Type B pancreatic cell (in vitro differentiated cells): ENCODE results near the gene SENP3. TPM values are rescaled to one million over a fixed set of nuclear protein-coding genes. Genes with fewer than 3 reads are reported as not detected.
A peak's percentile ranks its signal among the peaks of the same experiment; 100 is the strongest.

Experiments
- DNase-seq: peaks from one replicate; pipeline ENCODE4 v3.0.0; 2021; ENCODE audit warnings: mixed read lengths; ENCODE audit not compliant: unreplicated experiment; ENCODE audit errors: extremely low spot score
- H3K27ac Mint-ChIP-seq: 2 replicates; pipeline ENCODE4 v1.8.0; 2021; ENCODE audit warnings: mild to moderate bottlenecking, mixed read lengths
- H3K27me3 Mint-ChIP-seq: 2 replicates; pipeline ENCODE4 v1.8.0; 2021; ENCODE audit warnings: mixed read lengths
- H3K36me3 Mint-ChIP-seq: 2 replicates; pipeline ENCODE4 v1.8.0; 2021; ENCODE audit warnings: mixed read lengths
- H3K4me1 Mint-ChIP-seq: one replicate; pipeline ENCODE4 v1.8.0; 2021; ENCODE audit warnings: mixed read lengths; ENCODE audit not compliant: unreplicated experiment
- H3K4me3 Mint-ChIP-seq: 2 replicates; pipeline ENCODE4 v1.8.0; 2021; ENCODE audit warnings: mild to moderate bottlenecking, mixed read lengths
- H3K9me3 Mint-ChIP-seq: 2 replicates; pipeline ENCODE4 v1.8.0; 2021; ENCODE audit warnings: mixed read lengths
- CTCF ChIP-seq: fragments of 200-600 bp; sonication (generic); conservative IDR thresholded peaks from 2 replicates; pipeline ENCODE4 v1.5.0; 2021; ENCODE audit warnings: antibody characterized with exemption, mild to moderate bottlenecking
- total RNA-seq: library from RNA; stranded (reverse); gene quantifications from 2 replicates; pipeline ENCODE4 v1.2.1, GENCODE V29; 2021; ENCODE audit warnings: low replicate concordance

SENP3 gene
- total RNA-seq, 1 donor from 2014 or later: 52.7 TPM

DNA sequence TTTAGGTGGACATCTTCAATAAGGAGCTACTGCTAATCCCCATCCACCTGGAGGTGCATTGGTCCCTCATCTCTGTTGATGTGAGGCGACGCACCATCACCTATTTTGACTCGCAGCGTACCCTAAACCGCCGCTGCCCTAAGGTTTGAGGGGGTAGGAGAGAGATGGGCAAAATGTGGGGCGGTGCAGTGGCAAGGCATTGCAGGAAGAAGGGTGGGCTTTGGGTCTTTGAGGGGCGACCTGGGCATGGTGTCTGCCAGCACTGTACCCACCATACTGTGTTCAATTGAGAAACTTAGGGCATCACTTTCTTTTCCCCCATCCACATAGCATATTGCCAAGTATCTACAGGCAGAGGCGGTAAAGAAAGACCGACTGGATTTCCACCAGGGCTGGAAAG, 8.6 kb downstream of the SENP3 start:
- no peak overlapping the region for H3K4me3 Mint-ChIP-seq
- peaks cover 31% of the 10 kb centered on the region for H3K36me3 Mint-ChIP-seq
- peaks cover 6% of the 10 kb centered on the region for H3K27me3 Mint-ChIP-seq
- no peak for DNase-seq
- TF ChIP-seq CTCF: no peak
- H3K27ac Mint-ChIP-seq: no peak overlapping the region
- peaks cover 20% of the 10 kb centered on the region for H3K4me1 Mint-ChIP-seq
- H3K9me3 Mint-ChIP-seq: no peaks in the 10 kb centered on the region

GRCh38 chr17:7572338-7572587, 10.5 kb downstream of the SENP3 start:
- H3K36me3 Mint-ChIP-seq: peaks cover 45% of the 10 kb centered on the region
- peak overlapping the region; percentile 100 for H3K27ac Mint-ChIP-seq
- H3K4me1 Mint-ChIP-seq: peaks cover 30% of the 10 kb centered on the region
- DNase-seq: no peak
- TF ChIP-seq CTCF: no peak
- H3K27me3 Mint-ChIP-seq: peaks cover 6% of the 10 kb centered on the region
- H3K4me3 Mint-ChIP-seq: peak overlapping the region; percentile 99
- no peaks in the 10 kb centered on the region for H3K9me3 Mint-ChIP-seq

DNA sequence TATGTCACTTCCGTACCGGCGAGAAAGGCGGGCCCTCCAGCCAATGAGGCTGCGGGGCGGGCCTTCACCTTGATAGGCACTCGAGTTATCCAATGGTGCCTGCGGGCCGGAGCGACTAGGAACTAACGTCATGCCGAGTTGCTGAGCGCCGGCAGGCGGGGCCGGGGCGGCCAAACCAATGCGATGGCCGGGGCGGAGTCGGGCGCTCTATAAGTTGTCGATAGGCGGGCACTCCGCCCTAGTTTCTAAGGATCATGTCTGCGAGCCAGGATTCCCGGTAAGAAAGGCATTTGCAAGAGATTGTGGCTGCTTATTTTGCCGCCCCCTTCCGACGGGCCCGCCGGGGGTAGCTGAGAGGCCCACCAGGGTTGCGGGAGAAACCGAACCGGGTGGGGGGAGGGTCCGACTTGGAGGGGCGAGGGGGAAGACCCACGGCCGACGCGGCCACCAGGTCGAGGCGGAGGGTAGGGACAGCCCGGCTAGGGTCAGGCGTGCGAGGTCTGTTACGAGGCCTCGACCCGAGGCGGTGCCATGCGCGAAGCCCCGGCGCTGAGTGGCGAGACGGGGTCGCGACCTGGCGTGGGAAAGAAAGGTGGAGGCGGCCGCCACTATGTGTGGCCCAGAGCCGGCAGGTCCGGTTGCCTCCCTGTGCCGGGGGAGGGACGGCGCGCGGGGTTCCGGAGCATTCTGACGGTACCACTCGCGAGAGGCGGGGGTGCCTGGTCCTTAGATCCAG, 11.0 kb downstream of the SENP3 start:
- peak overlapping the region; percentile 100 for H3K27ac Mint-ChIP-seq

DNA sequence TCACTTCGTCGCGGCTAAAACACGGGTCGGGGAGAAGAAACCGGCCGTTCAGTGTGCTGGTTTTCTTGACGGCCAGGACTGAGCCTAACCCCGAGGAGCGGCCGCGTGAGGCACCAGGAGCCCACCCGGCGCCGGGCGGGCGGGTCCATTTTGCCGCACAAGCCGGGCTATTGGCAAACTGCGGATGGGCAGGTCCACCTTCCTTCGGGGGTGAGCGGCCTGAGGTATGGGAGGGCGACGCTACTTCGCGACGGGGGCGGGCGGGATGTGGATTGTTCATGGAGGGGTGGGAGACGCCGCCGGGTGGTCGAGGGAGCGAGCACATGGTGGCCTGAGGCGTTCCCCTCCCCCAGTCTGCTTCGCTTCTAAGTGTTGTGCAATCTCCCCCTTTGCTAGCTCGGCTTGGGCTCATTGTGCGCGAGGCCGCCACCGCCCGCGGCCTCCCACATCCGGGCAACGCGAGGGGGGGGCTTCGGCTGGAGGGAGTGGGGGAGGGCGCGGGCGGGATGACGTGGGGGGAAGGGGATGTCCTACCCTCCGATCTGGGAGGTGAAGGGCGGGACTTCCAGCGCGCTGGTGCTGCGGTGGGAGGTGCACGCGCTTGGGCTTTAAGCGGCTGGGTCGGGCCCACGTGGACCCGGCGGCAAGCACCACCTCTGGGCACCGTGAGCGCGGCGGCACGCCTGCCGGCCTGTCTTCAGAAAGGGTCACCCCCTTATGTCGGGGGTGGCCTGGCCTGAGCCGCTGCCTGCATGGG, 11.8 kb downstream of the SENP3 start:
- Mint-ChIP-seq H3K9me3 (no peaks in the 10 kb centered on the region), H3K27me3 (peaks cover 6% of the 10 kb centered on the region), H3K4me1 (peaks cover 38% of the 10 kb centered on the region), H3K36me3 (peaks cover 50% of the 10 kb centered on the region), H3K4me3 (peak overlapping the region; percentile 99), H3K27ac (peak overlapping the region; percentile 100)
- no peak for TF ChIP-seq CTCF
- DNase-seq: peak; percentile 90

More for the DNA sequence above, 11.0 kb downstream of the SENP3 start:
- H3K36me3 Mint-ChIP-seq: peaks cover 45% of the 10 kb centered on the region
- no peak for TF ChIP-seq CTCF
- peaks cover 31% of the 10 kb centered on the region for H3K4me1 Mint-ChIP-seq
- peak; percentile 100 for DNase-seq
- H3K9me3 Mint-ChIP-seq: no peaks in the 10 kb centered on the region
- peak overlapping the region; percentile 99 for H3K4me3 Mint-ChIP-seq
- peaks cover 6% of the 10 kb centered on the region for H3K27me3 Mint-ChIP-seq

GRCh38 chr17:7574176-7574953, 12.6 kb downstream of the SENP3 start:
- H3K27me3 Mint-ChIP-seq: peaks cover 6% of the 10 kb centered on the region
- no peak for TF ChIP-seq CTCF
- H3K36me3 Mint-ChIP-seq: peaks cover 51% of the 10 kb centered on the region
- peak overlapping the region; percentile 99 for H3K4me3 Mint-ChIP-seq
- no peak for DNase-seq
- H3K9me3 Mint-ChIP-seq: no peaks in the 10 kb centered on the region
- peak overlapping the region; percentile 100 for H3K27ac Mint-ChIP-seq
- H3K4me1 Mint-ChIP-seq: peaks cover 44% of the 10 kb centered on the region
